ENCODE data around the gene SLIT3. TPM values are rescaled to one million over a fixed set of nuclear protein-coding genes. Genes with fewer than 3 reads are reported as not detected.

Gene SLIT3
- total RNA-seq, 1 donor from 2014 or later, result 0.22 TPM

DNA sequence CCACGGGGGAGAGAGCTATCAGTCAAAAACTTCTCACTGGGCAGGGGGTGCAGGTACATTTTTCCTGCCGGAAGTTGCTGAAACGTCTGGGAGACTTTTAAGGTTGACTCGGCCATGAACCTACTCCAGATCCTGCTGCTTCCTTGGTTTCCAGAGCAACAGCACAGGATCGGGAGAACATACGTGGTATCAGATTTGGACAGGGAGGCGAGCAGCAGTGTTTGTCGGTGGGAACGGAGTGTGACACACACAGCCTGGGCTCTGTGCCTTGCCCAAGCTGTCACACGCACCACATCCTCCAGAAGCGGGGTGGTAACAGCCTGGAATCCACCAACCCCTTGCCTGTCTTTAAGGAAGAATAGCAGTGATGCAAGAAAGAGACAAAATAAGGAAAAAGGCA, 276.5 kb downstream of the SLIT3 start:
- Histone ChIP-seq H3K9me3 (ENCODE audit: low read depth) (no peaks in the 10 kb centered on the region), H3K4me3 (no peak overlapping the region), H3K4me2 (no peak overlapping the region), H2AFZ (replicated peaks) (no peak overlapping the region), H3K36me3 (no peaks in the 10 kb centered on the region), H3F3A (ENCODE audit: low read depth) (peaks cover 17% of the 10 kb centered on the region), H3K79me2 (ENCODE audit: low read depth) (no peaks in the 10 kb centered on the region), H3K9ac (no peak overlapping the region), H4K20me1 (ENCODE audit: low read depth) (no peaks in the 10 kb centered on the region), H3K4me1 (peaks cover 20% of the 10 kb centered on the region), H3K27ac (no peak overlapping the region), H3K27me3 (no peaks in the 10 kb centered on the region)
- Mint-ChIP-seq H3K4me3 (no peak overlapping the region), H3K27ac (no peak overlapping the region), H3K9me3 (peaks cover 2% of the 10 kb centered on the region), H3K36me3 (no peaks in the 10 kb centered on the region), H3K4me1 (peaks cover 65% of the 10 kb centered on the region), H3K27me3 (ENCODE audit: insufficient read depth, low read depth) (peaks cover 6% of the 10 kb centered on the region)
- no peak for DNase-seq (ENCODE audit: low spot score)
- TF ChIP-seq EZH2phosphoT487 (IDR thresholded peaks at IDR 0.05), result no peak
- TF ChIP-seq CTCF (IDR thresholded peaks at IDR 0.05), result no peak
- TF ChIP-seq EZH2 (IDR thresholded peaks at IDR 0.05), result no peak

DNA sequence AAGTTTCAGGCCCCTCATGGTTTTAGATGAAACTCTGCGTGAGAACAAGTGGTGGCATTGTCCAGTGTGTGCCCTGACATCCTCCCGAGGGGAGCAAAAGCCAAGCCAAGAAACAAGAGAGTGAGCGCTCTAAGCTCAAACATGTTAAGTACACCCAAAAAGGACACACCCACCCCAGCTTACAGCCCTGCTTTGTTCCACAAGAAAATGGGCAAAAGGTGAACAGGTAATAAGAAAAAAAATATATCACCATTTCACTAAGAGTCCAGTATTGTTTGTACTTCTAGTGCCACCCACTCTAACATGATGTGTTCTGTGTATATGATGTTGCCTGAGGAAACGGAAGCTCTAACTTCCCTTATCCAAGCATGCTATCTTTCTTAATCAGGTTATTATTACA, 278.2 kb downstream of the SLIT3 start:
- Histone ChIP-seq H3K79me2 (ENCODE audit: low read depth) (no peaks in the 10 kb centered on the region), H3K27me3 (no peaks in the 10 kb centered on the region), H3K4me2 (no peak overlapping the region), H3F3A (ENCODE audit: low read depth) (peaks cover 10% of the 10 kb centered on the region), H4K20me1 (ENCODE audit: low read depth) (no peaks in the 10 kb centered on the region), H3K4me3 (no peak overlapping the region), H3K36me3 (no peaks in the 10 kb centered on the region), H2AFZ (replicated peaks) (no peak overlapping the region), H3K9me3 (ENCODE audit: low read depth) (no peaks in the 10 kb centered on the region), H3K4me1 (peaks cover 8% of the 10 kb centered on the region), H3K27ac (no peak overlapping the region), H3K9ac (no peak overlapping the region)
- no peak for TF ChIP-seq EZH2phosphoT487 (IDR thresholded peaks at IDR 0.05)
- no peak for TF ChIP-seq CTCF (IDR thresholded peaks at IDR 0.05)
- TF ChIP-seq EZH2 (IDR thresholded peaks at IDR 0.05), result no peak
- H3K4me3 Mint-ChIP-seq, result no peak overlapping the region
- H3K27me3 Mint-ChIP-seq (ENCODE audit: insufficient read depth, low read depth), result peaks cover 6% of the 10 kb centered on the region
- H3K9me3 Mint-ChIP-seq, result peaks cover 2% of the 10 kb centered on the region
- H3K4me1 Mint-ChIP-seq, result peaks cover 65% of the 10 kb centered on the region
- no peaks in the 10 kb centered on the region for H3K36me3 Mint-ChIP-seq
- no peak overlapping the region for H3K27ac Mint-ChIP-seq
- DNase-seq (ENCODE audit: low spot score), result no peak

DNA sequence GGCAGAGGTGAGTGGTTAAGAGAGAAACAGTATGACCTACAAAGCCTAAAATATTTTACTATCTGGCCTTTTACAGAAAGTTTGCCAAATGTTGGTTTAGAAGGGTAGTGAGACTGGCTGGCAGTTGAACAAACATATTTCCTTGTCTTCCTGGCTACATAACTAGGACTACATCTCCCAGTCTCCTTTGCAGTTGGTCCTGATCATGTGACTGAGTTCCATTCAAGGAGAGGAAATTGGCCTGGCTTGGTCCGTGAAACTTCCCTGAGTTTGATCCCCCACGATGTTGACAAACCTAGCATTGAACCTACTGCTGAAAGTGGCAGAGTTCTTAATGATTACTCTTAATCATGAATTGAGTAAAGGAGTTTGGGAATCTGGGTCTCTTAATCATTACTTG, 280.8 kb downstream of the SLIT3 start:
- Mint-ChIP-seq H3K27ac (no peak overlapping the region), H3K9me3 (no peaks in the 10 kb centered on the region), H3K4me1 (peaks cover 64% of the 10 kb centered on the region), H3K4me3 (peak overlapping the region; percentile 28), H3K36me3 (no peaks in the 10 kb centered on the region), H3K27me3 (ENCODE audit: insufficient read depth, low read depth) (peaks cover 8% of the 10 kb centered on the region)
- H3K4me2 ChIP-seq, result no peak overlapping the region
- H3K27me3 ChIP-seq, result no peaks in the 10 kb centered on the region
- H2AFZ ChIP-seq (replicated peaks), result peak overlapping the region; percentile 92
- peak; percentile 25 for DNase-seq (ENCODE audit: low spot score)
- TF ChIP-seq EZH2 (IDR thresholded peaks at IDR 0.05), result no peak
- no peak overlapping the region for H3K4me3 ChIP-seq
- H4K20me1 ChIP-seq (ENCODE audit: low read depth), result no peaks in the 10 kb centered on the region
- no peaks in the 10 kb centered on the region for H3K36me3 ChIP-seq
- peaks cover 5% of the 10 kb centered on the region for H3K4me1 ChIP-seq
- H3K27ac ChIP-seq, result no peak overlapping the region
- no peak overlapping the region for H3K9ac ChIP-seq
- H3F3A ChIP-seq (ENCODE audit: low read depth), result no peaks in the 10 kb centered on the region
- no peaks in the 10 kb centered on the region for H3K9me3 ChIP-seq (ENCODE audit: low read depth)
- H3K79me2 ChIP-seq (ENCODE audit: low read depth), result no peaks in the 10 kb centered on the region

DNA sequence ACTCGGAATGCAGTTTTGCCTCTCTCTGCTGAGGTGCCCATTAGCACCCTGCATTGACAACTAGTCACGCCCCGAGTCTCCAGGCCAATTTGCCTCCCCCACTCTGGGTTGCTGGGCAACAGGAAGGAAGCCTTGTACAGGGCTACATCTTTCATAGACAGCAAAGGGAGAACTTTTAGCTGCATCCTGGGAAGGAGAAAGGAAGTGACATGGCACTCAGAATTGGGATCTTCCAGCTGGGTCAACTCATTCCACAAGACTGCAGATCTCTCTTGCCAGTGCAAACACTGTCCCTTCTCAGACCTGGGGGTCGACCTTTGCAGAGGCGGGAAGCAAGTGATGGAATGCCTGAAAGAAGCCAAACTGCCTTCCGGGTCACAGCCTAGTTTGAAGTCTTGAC, 282.0 kb downstream of the SLIT3 start:
- H3K27me3 Mint-ChIP-seq (ENCODE audit: insufficient read depth, low read depth), result peaks cover 8% of the 10 kb centered on the region
- no peaks in the 10 kb centered on the region for H3K36me3 Mint-ChIP-seq
- no peaks in the 10 kb centered on the region for H4K20me1 ChIP-seq (ENCODE audit: low read depth)
- no peak overlapping the region for H3K27ac ChIP-seq
- H3K4me2 ChIP-seq, result no peak overlapping the region
- H3K4me1 Mint-ChIP-seq, result peaks cover 60% of the 10 kb centered on the region
- no peak overlapping the region for H3K4me3 ChIP-seq
- H3K27me3 ChIP-seq, result no peaks in the 10 kb centered on the region
- no peak overlapping the region for H3K4me3 Mint-ChIP-seq
- H3K9ac ChIP-seq, result no peak overlapping the region
- H3F3A ChIP-seq (ENCODE audit: low read depth), result no peaks in the 10 kb centered on the region
- no peak overlapping the region for H3K27ac Mint-ChIP-seq
- TF ChIP-seq EZH2phosphoT487 (IDR thresholded peaks at IDR 0.05), result no peak
- TF ChIP-seq CTCF (IDR thresholded peaks at IDR 0.05), result no peak
- no peak for TF ChIP-seq EZH2 (IDR thresholded peaks at IDR 0.05)
- H3K9me3 ChIP-seq (ENCODE audit: low read depth), result no peaks in the 10 kb centered on the region
- DNase-seq (ENCODE audit: low spot score), result no peak
- H3K4me1 ChIP-seq, result peaks cover 5% of the 10 kb centered on the region
- H3K79me2 ChIP-seq (ENCODE audit: low read depth), result no peaks in the 10 kb centered on the region
- no peaks in the 10 kb centered on the region for H3K9me3 Mint-ChIP-seq
- no peak overlapping the region for H2AFZ ChIP-seq (replicated peaks)
- H3K36me3 ChIP-seq, result no peaks in the 10 kb centered on the region
